Astrocyte of the cerebellum (primary cell): ENCODE measurements around the gene RBP2.

Experiments used
- DNase-seq: peaks from one replicate; pipeline ENCODE4 v3.0.0-alpha.2; 2011; ENCODE audit warnings: low read depth
- H3K4me3 ChIP-seq: 2 replicates; pipeline ENCODE4 v1.5.1; 2011; ENCODE audit warnings: mild to moderate bottlenecking, low read depth, low read length, moderate library complexity
- CTCF ChIP-seq: IDR thresholded peaks from 2 replicates; pipeline ENCODE4 v1.5.1; 2012; ENCODE audit warnings: low read length, low read depth, moderate library complexity, mild to moderate bottlenecking; ENCODE audit errors: missing control alignments
- in situ Hi-C: cut with HindIII; loops from 2 replicates; pipeline ENCODE4 v1.10.0; 2017; ENCODE audit warnings: low sequenced_read_pairs

The RBP2 gene

GRCh38 chr3:139509631-139510030, 33.3 kb upstream of the RBP2 start:
- no peak overlapping the region for H3K4me3 ChIP-seq
- no peak for TF ChIP-seq CTCF
- DNase-seq: no peak
- in situ Hi-C loops: no loop called here

GRCh38 chr3:139506766-139507165, 30.4 kb upstream of the RBP2 start:
- in situ Hi-C loops: no loop called here

GRCh38 chr3:139505829-139506386, 29.6 kb upstream of the RBP2 start:
- TF ChIP-seq CTCF: no peak
- in situ Hi-C loops: no loop called here

More at GRCh38 chr3:139506766-139507165, 30.4 kb upstream of the RBP2 start:
- no peak for DNase-seq
- H3K4me3 ChIP-seq: no peak overlapping the region
- TF ChIP-seq CTCF: no peak

GRCh38 chr3:139499536-139499935, 23.2 kb upstream of the RBP2 start:
- no peak overlapping the region for H3K4me3 ChIP-seq
- no peak for DNase-seq
- no peak for TF ChIP-seq CTCF
- in situ Hi-C loops: no loop called here

More at GRCh38 chr3:139505829-139506386, 29.6 kb upstream of the RBP2 start:
- no peak for DNase-seq
- no peak overlapping the region for H3K4me3 ChIP-seq

GRCh38 chr3:139493826-139494385, 17.6 kb upstream of the RBP2 start:
- DNase-seq: no peak
- no peak overlapping the region for H3K4me3 ChIP-seq
- no peak for TF ChIP-seq CTCF
- in situ Hi-C loops: no loop called here

- DNase-seq: no peak
- no peak overlapping the region for H3K4me3 ChIP-seq
- no peak for TF ChIP-seq CTCF
- in situ Hi-C loops: no loop called here
Observed at GRCh38 chr3:139491966-139492365, 15.7 kb upstream of the RBP2 start.
